AG09309 (cell line): ENCODE measurements around the gene GNAQ.
A peak's percentile ranks its signal among the peaks of the same experiment; 100 is the strongest.

Experiments used
- DNase-seq: peaks from one replicate; pipeline ENCODE4 v3.0.0-alpha.2; 2010; ENCODE audit warnings: low read depth
- H3K4me3 ChIP-seq: 2 replicates; pipeline ENCODE4 v1.5.1; 2011; ENCODE audit warnings: mild to moderate bottlenecking, low read depth, low read length, moderate library complexity; ENCODE audit not compliant: control insufficient read depth
- TF ChIP-seq, protein P1 (sequence below): IDR thresholded peaks from 2 replicates; pipeline ENCODE4 v1.5.1; 2011; ENCODE audit warnings: mild to moderate bottlenecking, low read depth, low read length, inconsistent platforms; ENCODE audit not compliant: insufficient read depth, control insufficient read depth; ENCODE audit errors: missing control alignments

GNAQ gene

DNA sequence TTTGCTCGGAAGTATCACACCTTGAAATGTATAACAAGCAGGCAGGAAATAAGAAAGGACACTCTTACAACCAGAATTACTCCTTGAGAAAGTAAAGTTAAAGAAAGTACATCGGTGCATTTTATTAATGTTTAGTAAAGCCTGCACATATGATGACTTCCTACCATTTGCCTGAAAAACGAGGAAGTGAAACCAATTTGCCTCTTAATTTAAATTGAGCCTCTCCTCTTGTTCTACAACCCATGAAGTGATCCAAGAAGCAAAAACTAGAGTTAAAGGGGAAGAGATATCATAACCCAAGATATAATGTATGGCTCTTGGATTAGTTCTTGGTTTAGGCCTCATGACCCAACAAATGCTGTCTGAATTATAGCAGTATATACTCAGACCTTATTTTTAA is 95.6 kb downstream of the GNAQ start:
- H3K4me3 ChIP-seq = no peak overlapping the region
- TF ChIP-seq, protein P1, sequence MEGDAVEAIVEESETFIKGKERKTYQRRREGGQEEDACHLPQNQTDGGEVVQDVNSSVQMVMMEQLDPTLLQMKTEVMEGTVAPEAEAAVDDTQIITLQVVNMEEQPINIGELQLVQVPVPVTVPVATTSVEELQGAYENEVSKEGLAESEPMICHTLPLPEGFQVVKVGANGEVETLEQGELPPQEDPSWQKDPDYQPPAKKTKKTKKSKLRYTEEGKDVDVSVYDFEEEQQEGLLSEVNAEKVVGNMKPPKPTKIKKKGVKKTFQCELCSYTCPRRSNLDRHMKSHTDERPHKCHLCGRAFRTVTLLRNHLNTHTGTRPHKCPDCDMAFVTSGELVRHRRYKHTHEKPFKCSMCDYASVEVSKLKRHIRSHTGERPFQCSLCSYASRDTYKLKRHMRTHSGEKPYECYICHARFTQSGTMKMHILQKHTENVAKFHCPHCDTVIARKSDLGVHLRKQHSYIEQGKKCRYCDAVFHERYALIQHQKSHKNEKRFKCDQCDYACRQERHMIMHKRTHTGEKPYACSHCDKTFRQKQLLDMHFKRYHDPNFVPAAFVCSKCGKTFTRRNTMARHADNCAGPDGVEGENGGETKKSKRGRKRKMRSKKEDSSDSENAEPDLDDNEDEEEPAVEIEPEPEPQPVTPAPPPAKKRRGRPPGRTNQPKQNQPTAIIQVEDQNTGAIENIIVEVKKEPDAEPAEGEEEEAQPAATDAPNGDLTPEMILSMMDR = no peak
- DNase-seq = no peak

DNA sequence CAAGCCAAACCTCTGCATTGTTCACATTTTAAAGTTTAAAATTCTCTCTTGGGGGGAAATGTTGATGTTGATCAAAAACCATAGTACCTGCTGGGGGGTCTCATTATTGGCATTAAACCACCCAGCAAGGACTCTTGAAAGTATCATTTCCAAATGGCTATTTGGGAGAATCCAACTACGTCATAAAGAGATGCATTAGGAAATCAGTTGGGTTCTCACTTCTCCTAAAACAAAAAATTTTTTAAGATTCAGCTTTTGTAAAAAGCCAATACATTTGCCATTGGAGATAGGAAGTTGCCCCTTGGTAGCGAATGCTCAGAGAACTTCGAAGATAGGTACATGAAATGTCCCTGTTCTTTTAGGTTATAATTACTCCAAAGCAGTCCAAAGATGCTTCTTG is 96.4 kb downstream of the GNAQ start:
- no peak for DNase-seq
- TF ChIP-seq, protein P1 = no peak
- no peak overlapping the region for H3K4me3 ChIP-seq

DNA sequence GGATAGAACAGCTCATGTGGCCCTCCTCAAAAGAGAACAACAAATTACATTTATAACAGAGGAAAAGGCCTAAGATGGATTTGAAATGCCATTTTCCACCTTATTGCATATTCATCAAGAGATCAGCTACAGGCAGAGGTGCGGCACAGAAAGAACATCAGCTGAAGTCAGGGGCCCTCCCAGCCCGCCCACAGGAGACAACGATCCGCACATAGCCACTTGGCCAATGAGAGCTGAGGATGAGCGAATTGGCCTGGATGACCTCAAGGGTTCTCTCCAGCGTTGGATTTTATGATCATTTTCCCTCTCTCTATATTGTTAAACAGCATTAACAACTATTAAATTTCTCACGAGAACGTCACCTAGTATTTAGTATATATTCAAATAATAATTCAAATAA is 97.6 kb downstream of the GNAQ start:
- no peak overlapping the region for H3K4me3 ChIP-seq
- no peak for DNase-seq
- TF ChIP-seq, protein P1 = no peak

DNA sequence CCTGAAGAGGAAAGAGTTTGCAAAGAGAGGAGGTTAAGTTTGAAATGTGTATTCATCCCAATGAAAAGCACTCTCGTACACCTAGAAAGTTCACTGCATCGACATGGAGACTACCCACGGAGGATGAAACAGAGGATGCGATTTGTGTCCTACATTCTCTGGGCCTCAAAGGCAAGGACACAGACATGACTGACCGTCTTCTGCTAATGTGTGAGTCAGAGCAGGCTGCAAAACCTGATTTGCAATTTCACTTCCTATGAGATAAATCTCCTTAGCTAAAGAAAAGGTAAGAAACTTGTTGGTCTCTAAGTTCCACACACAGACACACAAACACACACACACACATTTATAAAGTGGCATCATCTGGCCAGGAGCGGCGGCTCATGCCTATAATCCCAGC is 98.6 kb downstream of the GNAQ start:
- no peak overlapping the region for H3K4me3 ChIP-seq
- DNase-seq = no peak
- TF ChIP-seq, protein P1 = no peak

DNA sequence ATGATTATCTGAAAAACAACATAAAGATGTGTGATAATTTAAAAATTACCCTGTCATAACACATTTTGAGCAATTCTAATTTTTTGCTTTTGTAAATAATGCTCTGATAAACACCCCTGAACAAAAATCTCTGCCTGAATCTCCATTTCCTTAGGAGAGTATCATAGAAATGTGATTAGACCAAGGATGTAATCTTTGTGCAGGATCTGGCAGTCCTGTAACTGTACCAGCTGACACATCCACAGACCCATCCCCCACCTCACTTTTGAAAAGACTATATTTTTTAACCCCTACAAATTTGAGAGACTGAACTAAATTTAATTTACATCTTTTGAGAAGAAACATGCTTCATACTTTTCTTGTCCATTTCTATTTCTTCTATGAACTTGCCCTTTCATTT is 101.7 kb downstream of the GNAQ start:
- no peak for DNase-seq
- TF ChIP-seq, protein P1 = no peak
- no peak overlapping the region for H3K4me3 ChIP-seq

DNA sequence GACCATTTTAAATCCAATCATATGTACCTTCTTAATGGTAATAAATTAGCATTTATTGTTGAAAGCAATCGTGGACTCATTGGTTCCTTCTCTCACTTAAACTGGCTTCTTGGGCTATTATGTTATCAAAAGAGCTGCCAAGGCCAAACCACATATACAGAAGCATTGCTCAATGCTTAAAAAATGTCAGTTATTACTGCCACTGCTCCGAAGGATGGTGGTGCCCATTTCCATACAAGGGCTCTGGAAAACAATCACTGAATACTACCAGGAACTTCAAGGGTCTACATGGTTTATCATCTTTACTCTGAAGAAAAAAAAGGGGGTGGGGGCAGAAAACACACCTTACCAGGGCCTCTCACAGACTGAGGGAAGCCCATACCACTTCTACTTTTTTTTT is 104.3 kb downstream of the GNAQ start:
- peak; percentile 18 for DNase-seq
- H3K4me3 ChIP-seq = no peak overlapping the region
- TF ChIP-seq, protein P1 = no peak

DNA sequence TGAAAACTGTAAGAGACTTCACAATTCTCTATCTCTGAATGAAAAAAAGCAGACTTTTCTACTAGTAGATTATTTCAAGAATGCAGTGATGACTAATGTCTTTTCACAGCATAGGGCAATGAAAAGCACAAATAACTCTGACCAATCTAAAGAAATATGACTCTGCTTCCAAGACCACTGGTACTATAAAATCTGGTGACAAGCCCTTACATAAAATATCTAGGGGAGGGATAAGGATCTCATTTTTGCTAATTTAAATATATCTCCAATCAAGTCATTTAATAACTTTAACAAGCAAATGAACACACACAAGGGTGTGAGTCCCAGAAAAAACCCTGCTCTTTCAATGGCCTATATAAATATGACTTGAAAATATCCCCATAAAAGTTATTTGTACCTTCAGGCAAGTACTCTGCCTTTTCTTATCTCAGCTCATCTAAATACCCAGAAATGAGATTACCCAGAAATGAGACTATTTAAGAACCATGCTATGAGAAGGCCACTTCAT is 105.2 kb downstream of the GNAQ start:
- TF ChIP-seq, protein P1 = no peak
- H3K4me3 ChIP-seq = no peak overlapping the region
- DNase-seq = peak; percentile 52
